ENCODE results near the gene BDKRB2. TPM values are rescaled to one million over a fixed set of nuclear protein-coding genes. Genes with fewer than 3 reads are reported as not detected.

Gene BDKRB2
- total RNA-seq, 1 donor from 2014 or later: 0.70 TPM

- Mint-ChIP-seq H3K4me1 (ENCODE audit: low read depth, unreplicated experiment) (peaks cover 7% of the 10 kb centered on the region), H3K27ac (ENCODE audit: unreplicated experiment) (no peak overlapping the region), H3K9me3 (ENCODE audit: unreplicated experiment) (peaks cover 1% of the 10 kb centered on the region), H3K36me3 (ENCODE audit: low read depth, unreplicated experiment) (no peaks in the 10 kb centered on the region), H3K27me3 (ENCODE audit: low read depth, unreplicated experiment) (peaks cover 41% of the 10 kb centered on the region), H3K4me3 (ENCODE audit: unreplicated experiment) (no peak overlapping the region)
- FAIRE-seq (no peak), DNase-seq (ENCODE audit: low read depth) (no peak)
- TF ChIP-seq EZH2 (IDR thresholded peaks at IDR 0.05; ENCODE audit: insufficient read depth, low read length) (no peak), CTCF (IDR thresholded peaks at IDR 0.05; ENCODE audit: insufficient read depth, low read depth, low read length) (no peak)
- no peaks in the 10 kb centered on the region for H3K9me3 ChIP-seq (ENCODE audit: insufficient read depth, low read depth, low read length)
- H3K36me3 ChIP-seq (ENCODE audit: insufficient read depth, low read length): no peaks in the 10 kb centered on the region
- no peak overlapping the region for H3K4me2 ChIP-seq (ENCODE audit: low read length)
- no peak overlapping the region for H3K4me3 ChIP-seq (ENCODE audit: insufficient read depth, low read depth, low read length)
- H3K27ac ChIP-seq (ENCODE audit: low read depth, low read length): no peak overlapping the region
- H3K27me3 ChIP-seq (ENCODE audit: insufficient read depth, low read length): peaks cover 5% of the 10 kb centered on the region
- peaks cover 6% of the 10 kb centered on the region for H3K4me1 ChIP-seq (ENCODE audit: insufficient read depth, low read length)
- H2AFZ ChIP-seq (ENCODE audit: low read depth, low read length): no peak overlapping the region
- H3K9ac ChIP-seq (ENCODE audit: low read length): no peak overlapping the region
- H4K20me1 ChIP-seq (ENCODE audit: insufficient read depth, low read length): no peaks in the 10 kb centered on the region
- H3K79me2 ChIP-seq (ENCODE audit: insufficient read depth, low read length): no peaks in the 10 kb centered on the region
Measured at GRCh38 chr14:96165493-96166436, 38.9 kb upstream of the BDKRB2 start.

GRCh38 chr14:96166461-96167223 lies 38.0 kb upstream of the BDKRB2 start:
- DNase-seq (ENCODE audit: low read depth) (no peak), FAIRE-seq (no peak)
- TF ChIP-seq CTCF (IDR thresholded peaks at IDR 0.05; ENCODE audit: insufficient read depth, low read depth, low read length) (no peak), EZH2 (IDR thresholded peaks at IDR 0.05; ENCODE audit: insufficient read depth, low read length) (no peak)
- Histone ChIP-seq H2AFZ (ENCODE audit: low read depth, low read length) (no peak overlapping the region), H3K4me2 (ENCODE audit: low read length) (no peak overlapping the region), H3K9me3 (ENCODE audit: insufficient read depth, low read depth, low read length) (no peaks in the 10 kb centered on the region), H3K36me3 (ENCODE audit: insufficient read depth, low read length) (no peaks in the 10 kb centered on the region), H3K4me1 (ENCODE audit: insufficient read depth, low read length) (peaks cover 6% of the 10 kb centered on the region), H3K79me2 (ENCODE audit: insufficient read depth, low read length) (no peaks in the 10 kb centered on the region), H4K20me1 (ENCODE audit: insufficient read depth, low read length) (no peaks in the 10 kb centered on the region), H3K27me3 (ENCODE audit: insufficient read depth, low read length) (peaks cover 5% of the 10 kb centered on the region), H3K27ac (ENCODE audit: low read depth, low read length) (no peak overlapping the region), H3K9ac (ENCODE audit: low read length) (no peak overlapping the region), H3K4me3 (ENCODE audit: insufficient read depth, low read depth, low read length) (no peak overlapping the region)
- H3K36me3 Mint-ChIP-seq (ENCODE audit: low read depth, unreplicated experiment): no peaks in the 10 kb centered on the region
- peaks cover 1% of the 10 kb centered on the region for H3K9me3 Mint-ChIP-seq (ENCODE audit: unreplicated experiment)
- peaks cover 45% of the 10 kb centered on the region for H3K27me3 Mint-ChIP-seq (ENCODE audit: low read depth, unreplicated experiment)
- H3K27ac Mint-ChIP-seq (ENCODE audit: unreplicated experiment): no peak overlapping the region
- no peak overlapping the region for H3K4me3 Mint-ChIP-seq (ENCODE audit: unreplicated experiment)
- H3K4me1 Mint-ChIP-seq (ENCODE audit: low read depth, unreplicated experiment): peaks cover 7% of the 10 kb centered on the region

All from astrocyte (in vitro differentiated cells and primary cell).